H1 (cell line): ENCODE data around the gene PRIMA1. TPM values are rescaled to one million over a fixed set of nuclear protein-coding genes. Genes with fewer than 3 reads are reported as not detected.

Source experiments
- CTCF ChIA-PET: fragments of 300-600 bp; sonication (Branson Sonifier 250); formaldehyde crosslinking; loops from one replicate; lab custom pipeline; 2021; ENCODE audit not compliant: partially characterized antibody; lab: Charles Lee
- POLR2A ChIA-PET: fragments of 300-600 bp; sonication (Branson Sonifier 250); formaldehyde crosslinking; loops from one replicate; lab custom pipeline; 2021; ENCODE audit warnings: inconsistent platforms; ENCODE audit not compliant: partially characterized antibody; lab: Charles Lee
- DNase-seq, 2 experiments: peaks; one replicate each; pipeline versions ENCODE4 v3.0.0 to v3.0.0-alpha.2; 2010 to 2022; ENCODE audit warnings: low spot score in 2 of 2, low read depth in 1 of 2, mixed read lengths in 1 of 2
- FAIRE-seq: peaks from 2 replicates; lab custom pipeline; 2011; peaks lifted over from hg19 to GRCh38; lab: Jason Lieb, UNC
- H2AFZ ChIP-seq: 2 replicates; pipeline ENCODE4 v1.8.1; 2012; ENCODE audit warnings: low read length, inconsistent platforms
- H2AK5ac ChIP-seq: 2 replicates; pipeline ENCODE4 v1.6.1; 2013; ENCODE audit warnings: low read depth, low read length
- H2BK120ac ChIP-seq: replicated peaks from 2 replicates; pipeline ENCODE3; 2013; ENCODE audit warnings: low read depth, low read length, inconsistent platforms
- H2BK12ac ChIP-seq: 2 replicates; pipeline ENCODE4 v1.6.1; 2013; ENCODE audit warnings: low read depth, low read length
- H2BK15ac ChIP-seq: 2 replicates; pipeline ENCODE4 v1.6.1; 2013; ENCODE audit warnings: low read length
- H2BK20ac ChIP-seq: 2 replicates; pipeline ENCODE4 v1.6.1; 2013; ENCODE audit warnings: low read length
- H2BK5ac ChIP-seq: 2 replicates; pipeline ENCODE4 v1.6.1; 2013; ENCODE audit warnings: low read depth, low read length
- H3K14ac ChIP-seq: 2 replicates; pipeline ENCODE4 v1.6.1; 2013; ENCODE audit warnings: inconsistent platforms; ENCODE audit not compliant: insufficient read length
- H3K18ac ChIP-seq: 2 replicates; pipeline ENCODE4 v1.6.1; 2013; ENCODE audit warnings: low read length; ENCODE audit errors: extremely low read depth
- H3K23ac ChIP-seq: 2 replicates; pipeline ENCODE4 v1.6.1; 2013; ENCODE audit warnings: inconsistent platforms; ENCODE audit not compliant: insufficient read length
- H3K23me2 ChIP-seq: 2 replicates; pipeline ENCODE4 v1.6.1; 2013; ENCODE audit warnings: low read depth, low read length
- H3K27ac ChIP-seq: 2 replicates; pipeline ENCODE4 v1.6.1; 2011; ENCODE audit warnings: low read depth, low read length, inconsistent platforms
- H3K27me3 ChIP-seq, 4 experiments: replicated peaks in 1 of 4; 1 replicate in 1 of 4; 2 replicates in 3 of 4; pipeline versions ENCODE4 v1.6.1 to v1.8.1; 2011 to 2013; ENCODE audit warnings: low read length in 3 of 4, mild to moderate bottlenecking in 3 of 4, inconsistent platforms in 2 of 4, mixed read lengths in 2 of 4, moderate library complexity in 1 of 4; ENCODE audit not compliant: control insufficient read depth in 3 of 4, insufficient read depth in 3 of 4; ENCODE audit errors: extremely low read depth in 1 of 4
- H3K36me3 ChIP-seq, 4 experiments: 2 replicates each; pipeline versions ENCODE4 v1.6.1 to v1.8.1; 2011 to 2013; ENCODE audit warnings: mild to moderate bottlenecking in 4 of 4, low read length in 3 of 4, moderate library complexity in 2 of 4, control low read depth in 1 of 4, inconsistent platforms in 1 of 4; ENCODE audit not compliant: insufficient read depth in 4 of 4, control insufficient read depth in 2 of 4
- H3K4ac ChIP-seq: replicated peaks from 2 replicates; pipeline ENCODE3; 2013; ENCODE audit warnings: low read length, low read depth, mixed read lengths, inconsistent platforms; ENCODE audit not compliant: insufficient read length
- H3K4me1 ChIP-seq, 4 experiments: replicated peaks in 1 of 4; 1 replicate in 1 of 4; 2 replicates in 3 of 4; pipeline versions ENCODE4 v1.6.1 to v1.8.1; 2011 to 2013; ENCODE audit warnings: low read length in 3 of 4, inconsistent platforms in 2 of 4, mixed read lengths in 1 of 4; ENCODE audit not compliant: insufficient read depth in 4 of 4, control insufficient read depth in 3 of 4
- H3K4me2 ChIP-seq, 2 experiments: 2 replicates each; pipeline versions ENCODE4 v1.6.1 to v1.8.1; 2011 to 2013; ENCODE audit warnings: low read depth in 2 of 2, low read length in 2 of 2, control low read depth in 1 of 2, inconsistent platforms in 1 of 2, mild to moderate bottlenecking in 1 of 2; ENCODE audit not compliant: insufficient read depth in 1 of 2
- H3K4me3 ChIP-seq, 4 experiments: fragments of 200-600, 300-600 bp in 1 of 4; sonication (generic), shearing (Covaris generic), sonication (Bioruptor Twin) in 1 of 4; 2 replicates each; pipeline versions ENCODE4 v1.5.1 to v1.8.1; 2011 to 2016; ENCODE audit warnings: low read length in 4 of 4, low read depth in 3 of 4, control low read depth in 2 of 4, inconsistent platforms in 2 of 4, mild to moderate bottlenecking in 2 of 4, mixed read lengths in 1 of 4, moderate library complexity in 1 of 4; ENCODE audit not compliant: insufficient read depth in 2 of 4; ENCODE audit errors: extremely low read depth in 1 of 4
- H3K56ac ChIP-seq: replicated peaks from 2 replicates; pipeline ENCODE3; 2013; ENCODE audit warnings: low read depth, mild to moderate bottlenecking, mixed read lengths, low read length, inconsistent platforms; ENCODE audit not compliant: insufficient read length
- H3K79me1 ChIP-seq: 2 replicates; pipeline ENCODE4 v1.6.1; 2013; ENCODE audit warnings: low read depth, low read length, control low read depth
- H3K79me2 ChIP-seq, 2 experiments: 2 replicates each; pipeline versions ENCODE4 v1.6.1 to v1.8.1; 2012 to 2013; ENCODE audit warnings: low read length in 2 of 2, mild to moderate bottlenecking in 2 of 2, inconsistent platforms in 1 of 2; ENCODE audit not compliant: insufficient read depth in 2 of 2, control insufficient read depth in 1 of 2
- H3K9ac ChIP-seq, 4 experiments: replicated peaks in 1 of 4; 1 replicate in 1 of 4; 2 replicates in 3 of 4; pipeline versions ENCODE4 v1.6.1 to v1.8.1; 2011 to 2013; ENCODE audit warnings: low read depth in 3 of 4, low read length in 3 of 4, control low read depth in 2 of 4, mild to moderate bottlenecking in 2 of 4, moderate library complexity in 2 of 4, inconsistent platforms in 1 of 4; ENCODE audit errors: extremely low read depth in 1 of 4
- H3K9me3 ChIP-seq, 2 experiments: 2 replicates each; pipeline versions ENCODE4 v1.6.1 to v1.8.1; 2012 to 2013; ENCODE audit warnings: mild to moderate bottlenecking in 2 of 2, moderate library complexity in 2 of 2, control low read depth in 1 of 2, inconsistent platforms in 1 of 2, low read depth in 1 of 2, low read length in 1 of 2, mixed read lengths in 1 of 2; ENCODE audit not compliant: insufficient read depth in 2 of 2
- H4K20me1 ChIP-seq, 2 experiments: replicated peaks in 1 of 2; 2 replicates each; pipeline versions ENCODE3 to v1.8.1; 2011 to 2013; ENCODE audit warnings: inconsistent platforms in 2 of 2, low read length in 2 of 2, mild to moderate bottlenecking in 1 of 2; ENCODE audit not compliant: insufficient read depth in 2 of 2, control insufficient read depth in 1 of 2
- H4K5ac ChIP-seq: 2 replicates; pipeline ENCODE4 v1.6.1; 2013; ENCODE audit warnings: low read length, low read depth, mixed read lengths, inconsistent platforms; ENCODE audit not compliant: insufficient read length
- H4K8ac ChIP-seq: 2 replicates; pipeline ENCODE4 v1.8.0; 2013; ENCODE audit warnings: mild to moderate bottlenecking, moderate library complexity, low read length, inconsistent platforms; ENCODE audit not compliant: insufficient read depth; ENCODE audit errors: extremely low read depth
- H4K91ac ChIP-seq: replicated peaks from 2 replicates; pipeline ENCODE3; 2013; ENCODE audit warnings: low read length, mixed read lengths, inconsistent platforms; ENCODE audit not compliant: insufficient read length
- HDAC2 ChIP-seq, 2 experiments: fragments of 300-600 bp in 1 of 2; sonication (generic) in 1 of 2; IDR thresholded peaks; 2 replicates each; pipeline ENCODE4 v1.6.1; 2011 to 2012; ENCODE audit warnings: low read depth in 2 of 2, low read length in 2 of 2, mild to moderate bottlenecking in 2 of 2, moderate library complexity in 2 of 2, borderline replicate concordance in 1 of 2, inconsistent platforms in 1 of 2
- HDAC6 ChIP-seq: IDR thresholded peaks from one replicate; pipeline ENCODE4 v1.7.1; 2012; ENCODE audit warnings: low read depth, mild to moderate bottlenecking, inconsistent platforms, low read length, moderate library complexity
- MAFK ChIP-seq: IDR thresholded peaks from 2 replicates; pipeline ENCODE4 v1.6.1; 2012; ENCODE audit warnings: low read depth, mild to moderate bottlenecking, improper control_type of control experiment, low read length
- PHF8 ChIP-seq: fragments of 200-600 bp; sonication (generic); conservative IDR thresholded peaks from 2 replicates; pipeline ENCODE4 v1.7.1; 2012; ENCODE audit warnings: low read depth, mild to moderate bottlenecking, inconsistent platforms, low read length, moderate library complexity
- SP1 ChIP-seq: IDR thresholded peaks from 2 replicates; pipeline ENCODE4 v1.6.1; 2011; ENCODE audit warnings: low read depth, low read length
- SP4 ChIP-seq: IDR thresholded peaks from 2 replicates; pipeline ENCODE4 v1.6.1; 2012; ENCODE audit warnings: low read length, inconsistent platforms
- SUZ12 ChIP-seq: fragments of 200-600 bp; sonication (generic); IDR thresholded peaks from 2 replicates; pipeline ENCODE4 v1.6.1; 2012; ENCODE audit warnings: mild to moderate bottlenecking, inconsistent platforms, low read length, moderate library complexity, mixed read lengths
- WGBS, 2 experiments: shearing (Covaris generic) in 1 of 2; methylation state at CpG; one replicate each; pipeline versions ENCODE4 v1.1.6 to v1.1.7; 2013 to 2015; ENCODE audit warnings: low lambda C conversion rate in 2 of 2, mixed read lengths in 2 of 2, inconsistent platforms in 1 of 2, low coverage in 1 of 2, missing lambda C conversion rate in 1 of 2; ENCODE audit not compliant: insufficient replicate concordance in 2 of 2, insufficient coverage in 1 of 2, insufficient read length in 1 of 2; ENCODE audit errors: extremely low coverage in 1 of 2, missing lambda C conversion rate in 1 of 2; 5-methylcytosine and 5-hydroxymethylcytosine counted together
- polyA plus RNA-seq, 7 experiments: library from polyadenylated mRNA; depleted of rRNA in 3 of 7; stranded (reverse) in 5 of 7; unstranded in 2 of 7; fragments of >200 nt in 5 of 7; fragments of 200-250 nt in 2 of 7; gene quantifications; 1 replicate in 5 of 7; 2 replicates in 1 of 7; 4 replicates in 1 of 7; pipeline versions ENCODE4 v1.2.1 to v1.2.3, GENCODE V29; 2011 to 2013; ENCODE audit warnings: missing spikeins in 2 of 7, mixed read lengths in 2 of 7
- total RNA-seq: library from RNA; stranded (reverse); fragmentation: NEBNext Ultra II Directional; extraction: Animal tissue kit (Norgen Biotek cat#: 25700); gene quantifications from 2 replicates; pipeline ENCODE4 v1.2.1, GENCODE V29; 2021
- TF ChIP-seq, protein P1 (sequence below): IDR thresholded peaks from 2 replicates; pipeline ENCODE4 v1.6.1; 2011; ENCODE audit warnings: low read depth, mild to moderate bottlenecking, low read length; ENCODE audit not compliant: insufficient read depth
- TF ChIP-seq, protein P2 (sequence below): IDR thresholded peaks from 2 replicates; pipeline ENCODE4 v1.6.1; 2012; ENCODE audit warnings: low read length, inconsistent platforms

PRIMA1 gene
- total and polyA plus RNA-seq, 2 of the 8 experiments (the other 6 are each of a cell fraction or from before 2014, with no cell fraction given), result 2.8 to 4.5 TPM

DNA sequence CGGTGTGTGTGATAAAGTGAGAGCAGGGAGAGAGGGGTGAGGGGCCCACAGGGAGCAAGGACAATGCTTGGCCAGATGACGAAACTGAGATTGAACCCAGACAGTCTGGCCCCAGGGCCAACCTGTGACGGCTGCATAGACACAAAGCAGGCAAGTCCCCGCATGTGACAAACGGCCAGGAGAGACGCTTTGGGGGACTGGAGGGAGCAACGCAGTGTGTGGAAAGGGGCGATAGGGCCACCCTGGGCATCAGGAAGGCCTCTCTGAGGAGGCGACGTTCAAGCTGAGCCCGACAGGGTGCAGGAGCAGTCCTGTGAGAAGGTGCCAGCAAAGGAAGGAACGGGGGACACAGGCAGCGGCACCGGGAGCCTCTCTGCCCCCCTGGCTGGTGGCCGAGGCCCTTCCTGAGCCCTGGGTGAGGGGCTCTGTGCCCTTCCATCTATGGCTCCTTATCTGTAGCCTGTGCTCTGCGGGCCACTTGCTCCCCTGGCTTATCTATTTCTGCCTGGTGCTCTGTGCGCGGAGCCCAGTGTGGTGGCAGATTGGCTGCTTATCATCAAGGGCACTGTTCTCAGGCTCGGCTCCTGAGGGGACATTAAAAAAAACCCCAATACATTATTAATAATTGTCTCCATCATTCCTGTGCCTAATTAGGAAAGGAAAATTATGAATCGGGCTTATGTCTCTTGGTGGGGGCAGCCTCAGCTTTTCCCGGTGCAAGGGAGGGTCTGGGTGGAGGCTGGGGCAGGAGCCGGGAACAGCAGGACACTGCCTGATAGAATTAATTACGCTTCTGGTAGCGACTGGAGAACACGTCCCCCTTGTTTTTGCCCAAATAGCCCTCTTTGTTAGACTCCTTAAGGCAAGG, 39.8 kb downstream of the PRIMA1 start:
- H3K18ac ChIP-seq, result no peak overlapping the region; the same call in 1 of the 2 replicates
- DNase-seq (no peak), FAIRE-seq (no peak)
- H3K27me3 ChIP-seq, result no peaks in the 10 kb centered on the region
- no peaks in the 10 kb centered on the region for H3K36me3 ChIP-seq
- H3K79me1 ChIP-seq, result no peaks in the 10 kb centered on the region
- no peak overlapping the region for H3K4me3 ChIP-seq
- H4K8ac ChIP-seq, result no peak overlapping the region
- peaks cover 0 to 3% of the 10 kb centered on the region in 2 experiments for H4K20me1 ChIP-seq
- POLR2A ChIA-PET, result no interaction called here
- peak overlapping the region; percentile 53; the same call in 1 of the 2 replicates for H2BK15ac ChIP-seq
- CTCF ChIA-PET, result interaction anchor here (0.6 to 1.1 kb wide), 2 partner anchors 8 to 33 kb away, joined by 3 to 5 read pairs; no protein-coding TSS in a partner anchor
- WGBS, 2 experiments, result 91% methylated on average over 25 of the region's 25 CpGs; no CpG with 5 or more reads in 1 of the 2 experiments
- no peak overlapping the region for H3K14ac ChIP-seq
- H2BK120ac ChIP-seq, result no peak overlapping the region
- H2BK20ac ChIP-seq, result no peak overlapping the region
- no peak overlapping the region for H2BK12ac ChIP-seq
- H3K23ac ChIP-seq, result no peak overlapping the region
- no peaks in the 10 kb centered on the region for H3K9me3 ChIP-seq
- peaks cover 7% of the 10 kb centered on the region; the same call in 1 of the 2 replicates for H3K23me2 ChIP-seq
- H2AFZ ChIP-seq, result no peak overlapping the region
- H2AK5ac ChIP-seq, result no peak overlapping the region; the same call in 1 of the 2 replicates
- H3K79me2 ChIP-seq, result no peaks in the 10 kb centered on the region
- peak overlapping the region; percentile 85 for H3K56ac ChIP-seq
- no peak overlapping the region for H3K4ac ChIP-seq
- H4K5ac ChIP-seq, result no peak overlapping the region
- H3K9ac ChIP-seq, result no peak overlapping the region
- H4K91ac ChIP-seq, result peak overlapping the region; percentile 44
- peaks cover 0 to 18% (median 6%) of the 10 kb centered on the region in 4 experiments; a peak in 4 of 7 replicates for H3K4me1 ChIP-seq
- peak overlapping the region; percentile 90 for H2BK5ac ChIP-seq
- no peak overlapping the region for H3K27ac ChIP-seq
- H3K4me2 ChIP-seq, result no peak overlapping the region
- no peak for TF ChIP-seq SP1
- TF ChIP-seq HDAC2 (IDR thresholded peaks at IDR 0.05; ENCODE audit: borderline replicate concordance in 1 of 2, low read depth in 2 of 2, low read length in 2 of 2), result no peak
- no peak for TF ChIP-seq SP4
- no peak for TF ChIP-seq PHF8
- TF ChIP-seq, protein P1, sequence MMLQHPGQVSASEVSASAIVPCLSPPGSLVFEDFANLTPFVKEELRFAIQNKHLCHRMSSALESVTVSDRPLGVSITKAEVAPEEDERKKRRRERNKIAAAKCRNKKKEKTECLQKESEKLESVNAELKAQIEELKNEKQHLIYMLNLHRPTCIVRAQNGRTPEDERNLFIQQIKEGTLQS, result no peak
- TF ChIP-seq, protein P2, sequence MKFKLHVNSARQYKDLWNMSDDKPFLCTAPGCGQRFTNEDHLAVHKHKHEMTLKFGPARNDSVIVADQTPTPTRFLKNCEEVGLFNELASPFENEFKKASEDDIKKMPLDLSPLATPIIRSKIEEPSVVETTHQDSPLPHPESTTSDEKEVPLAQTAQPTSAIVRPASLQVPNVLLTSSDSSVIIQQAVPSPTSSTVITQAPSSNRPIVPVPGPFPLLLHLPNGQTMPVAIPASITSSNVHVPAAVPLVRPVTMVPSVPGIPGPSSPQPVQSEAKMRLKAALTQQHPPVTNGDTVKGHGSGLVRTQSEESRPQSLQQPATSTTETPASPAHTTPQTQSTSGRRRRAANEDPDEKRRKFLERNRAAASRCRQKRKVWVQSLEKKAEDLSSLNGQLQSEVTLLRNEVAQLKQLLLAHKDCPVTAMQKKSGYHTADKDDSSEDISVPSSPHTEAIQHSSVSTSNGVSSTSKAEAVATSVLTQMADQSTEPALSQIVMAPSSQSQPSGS, result no peak
- no peak for TF ChIP-seq HDAC6
- TF ChIP-seq MAFK, result no peak
- no peak for TF ChIP-seq SUZ12
